Astrocyte of the cerebellum (primary cell): ENCODE measurements around the gene AP1S3.

Source experiments
- DNase-seq: peaks from one replicate; pipeline ENCODE4 v3.0.0-alpha.2; 2011; ENCODE audit warnings: low read depth
- H3K4me3 ChIP-seq: 2 replicates; pipeline ENCODE4 v1.5.1; 2011; ENCODE audit warnings: mild to moderate bottlenecking, low read depth, low read length, moderate library complexity
- in situ Hi-C: cut with HindIII; loops from 2 replicates; pipeline ENCODE4 v1.10.0; 2017; ENCODE audit warnings: low sequenced_read_pairs
- TF ChIP-seq, protein P1 (sequence below): IDR thresholded peaks from 2 replicates; pipeline ENCODE4 v1.5.1; 2012; ENCODE audit warnings: low read length, low read depth, moderate library complexity, mild to moderate bottlenecking; ENCODE audit errors: missing control alignments

AP1S3 gene

DNA sequence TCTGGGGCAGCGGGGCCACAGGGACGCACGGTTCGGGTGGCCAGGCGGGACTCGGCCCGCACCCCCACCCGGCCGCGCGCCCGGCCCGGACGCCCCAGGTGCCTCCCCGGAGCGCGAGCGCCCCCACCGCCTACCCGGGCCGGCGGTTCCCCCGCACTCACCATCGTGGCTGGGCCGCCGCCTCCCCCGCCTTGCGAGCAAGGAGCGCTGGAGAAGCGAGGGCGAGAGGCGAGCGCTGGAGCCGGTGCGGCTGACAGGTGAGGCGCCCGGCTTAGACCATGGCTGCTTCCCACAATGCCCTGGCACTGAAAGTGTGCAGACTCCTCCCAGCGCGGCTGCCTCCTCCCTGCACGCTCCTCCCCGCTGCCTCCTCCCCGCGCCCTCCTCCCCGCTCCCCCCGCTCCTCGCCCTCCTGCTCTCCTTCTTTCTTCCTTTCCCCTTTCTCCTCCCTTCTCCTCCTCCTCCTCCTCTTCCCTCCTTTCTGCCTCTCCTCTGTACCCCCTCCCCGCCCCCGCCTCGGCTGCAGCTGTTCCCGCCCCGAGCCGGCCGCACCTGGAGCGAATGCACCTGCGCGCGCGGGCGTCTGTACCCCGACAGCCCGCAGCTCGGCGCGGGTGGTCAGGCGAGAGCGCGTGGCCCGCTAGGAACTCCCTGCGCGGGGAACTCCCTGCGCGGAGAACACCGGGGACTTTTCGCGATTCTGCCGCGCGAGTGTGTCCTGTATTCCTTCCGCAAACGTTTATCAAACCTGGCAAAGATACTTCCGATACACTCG lies at the start of gene AP1S3:
Gene AP1S3 (minus strand): TSS at position 296 of the 775 bp plus-strand sequence. CDS start 132 bp downstream, at position 164.
- no peak for DNase-seq
- H3K4me3 ChIP-seq: peak within 1 kb of the TSS; percentile 61
- in situ Hi-C loops: no loop called here
- TF ChIP-seq, protein P1, sequence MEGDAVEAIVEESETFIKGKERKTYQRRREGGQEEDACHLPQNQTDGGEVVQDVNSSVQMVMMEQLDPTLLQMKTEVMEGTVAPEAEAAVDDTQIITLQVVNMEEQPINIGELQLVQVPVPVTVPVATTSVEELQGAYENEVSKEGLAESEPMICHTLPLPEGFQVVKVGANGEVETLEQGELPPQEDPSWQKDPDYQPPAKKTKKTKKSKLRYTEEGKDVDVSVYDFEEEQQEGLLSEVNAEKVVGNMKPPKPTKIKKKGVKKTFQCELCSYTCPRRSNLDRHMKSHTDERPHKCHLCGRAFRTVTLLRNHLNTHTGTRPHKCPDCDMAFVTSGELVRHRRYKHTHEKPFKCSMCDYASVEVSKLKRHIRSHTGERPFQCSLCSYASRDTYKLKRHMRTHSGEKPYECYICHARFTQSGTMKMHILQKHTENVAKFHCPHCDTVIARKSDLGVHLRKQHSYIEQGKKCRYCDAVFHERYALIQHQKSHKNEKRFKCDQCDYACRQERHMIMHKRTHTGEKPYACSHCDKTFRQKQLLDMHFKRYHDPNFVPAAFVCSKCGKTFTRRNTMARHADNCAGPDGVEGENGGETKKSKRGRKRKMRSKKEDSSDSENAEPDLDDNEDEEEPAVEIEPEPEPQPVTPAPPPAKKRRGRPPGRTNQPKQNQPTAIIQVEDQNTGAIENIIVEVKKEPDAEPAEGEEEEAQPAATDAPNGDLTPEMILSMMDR: no peak

DNA sequence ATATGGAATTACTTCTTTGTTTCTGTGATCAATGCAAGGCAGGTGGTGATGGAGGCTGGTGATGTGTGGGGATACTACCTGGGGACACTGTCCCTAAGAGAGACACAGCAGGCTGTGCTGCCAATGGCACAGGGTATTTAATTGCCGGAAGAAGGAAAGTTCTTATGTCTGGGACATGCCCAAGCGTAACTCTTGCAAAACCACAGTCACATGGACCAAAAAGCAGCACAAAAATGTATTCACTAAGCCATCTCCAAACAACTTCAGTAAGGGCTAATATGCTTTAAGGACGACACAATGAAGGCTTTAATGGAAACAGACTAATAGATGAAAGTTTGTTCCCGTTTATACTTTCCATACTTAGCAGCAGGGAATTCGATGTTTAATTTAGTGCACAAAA lies 49.7 kb upstream of the AP1S3 start:
- in situ Hi-C loops: no loop called here

DNA sequence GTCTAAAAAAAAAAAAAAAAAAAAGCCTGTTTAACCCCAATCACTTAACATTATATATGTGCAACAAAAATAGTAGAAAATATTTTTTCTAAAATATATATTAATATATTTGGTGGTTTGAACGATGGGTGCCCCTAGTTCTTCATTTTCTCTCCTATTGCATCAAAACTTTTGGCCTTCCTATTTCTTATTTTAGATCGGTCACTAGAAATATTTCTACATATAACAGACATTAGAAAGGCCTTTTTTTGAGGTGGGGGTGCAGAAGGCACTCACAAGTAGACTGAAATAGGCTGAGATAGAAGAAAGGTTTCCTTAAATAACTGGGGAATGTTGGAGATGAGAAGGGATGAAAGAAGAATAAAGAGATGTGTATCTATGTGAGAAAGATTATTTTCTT lies 49.3 kb upstream of the AP1S3 start:
- no peak for DNase-seq
- in situ Hi-C loops: no loop called here
- TF ChIP-seq, protein P1: no peak
- H3K4me3 ChIP-seq: no peak overlapping the region

More for the DNA sequence above, 49.7 kb upstream of the AP1S3 start:
- no peak overlapping the region for H3K4me3 ChIP-seq
- TF ChIP-seq, protein P1: no peak
- DNase-seq: no peak

DNA sequence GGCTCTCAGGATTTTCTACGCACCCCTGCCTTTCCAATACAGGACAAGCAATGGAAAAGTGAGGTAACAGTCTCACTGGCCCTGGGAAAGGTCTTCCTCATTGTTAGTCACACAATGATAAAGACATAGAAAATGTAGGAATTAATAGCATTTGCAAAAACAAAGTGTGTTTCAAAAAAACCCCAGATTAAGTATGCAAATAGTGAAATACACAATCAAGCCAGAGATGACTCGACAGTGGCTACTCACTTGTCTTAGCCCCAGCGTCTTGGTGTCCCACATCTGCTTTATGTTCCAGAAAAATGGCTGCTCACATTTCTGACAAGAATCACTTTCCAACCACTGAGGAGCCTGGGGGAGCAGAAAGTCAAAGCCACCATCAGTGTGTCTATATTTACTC lies 47.0 kb upstream of the AP1S3 start:
- DNase-seq: no peak
- in situ Hi-C loops: no loop called here
- H3K4me3 ChIP-seq: no peak overlapping the region
- TF ChIP-seq, protein P1: no peak

DNA sequence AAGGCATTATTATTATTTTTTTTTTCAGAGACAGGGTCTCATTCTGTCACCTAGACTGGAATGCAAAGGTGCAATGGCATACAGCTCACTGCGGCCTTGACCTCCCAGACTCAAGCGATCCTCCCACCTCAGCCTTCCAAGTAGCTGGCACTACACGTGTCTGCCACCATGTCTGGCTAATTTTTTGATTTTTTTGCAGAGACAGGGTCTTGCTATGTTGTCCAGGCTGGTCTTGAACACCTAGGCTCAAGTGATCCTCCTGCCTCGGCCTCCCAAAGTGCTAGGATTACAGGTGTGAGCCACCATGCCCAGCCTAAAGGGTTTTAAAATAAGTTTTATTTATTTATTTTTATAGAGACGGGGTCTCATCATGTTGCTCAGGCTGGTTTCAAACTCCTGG lies 45.3 kb upstream of the AP1S3 start:
- no peak for DNase-seq
- in situ Hi-C loops: no loop called here
- no peak overlapping the region for H3K4me3 ChIP-seq
- TF ChIP-seq, protein P1: no peak

DNA sequence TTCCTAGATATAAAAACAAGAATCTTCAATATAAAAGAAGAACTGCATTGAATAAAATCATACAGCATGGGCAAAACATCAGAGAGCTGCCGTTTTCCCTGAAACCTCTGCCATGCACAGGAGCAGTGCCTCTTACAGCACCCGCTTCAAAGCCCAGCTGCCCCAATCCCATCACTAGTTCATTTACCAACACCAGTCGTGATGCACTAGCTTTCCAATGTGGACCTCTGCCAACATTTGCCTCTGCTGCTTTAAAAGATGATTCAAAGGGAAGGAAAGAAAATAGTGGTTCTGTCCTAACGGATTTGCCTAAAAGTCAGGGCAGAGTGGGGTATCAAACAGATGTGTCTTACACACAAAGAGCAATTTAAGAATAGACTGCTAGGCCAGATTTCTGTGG lies 43.4 kb upstream of the AP1S3 start:
- TF ChIP-seq, protein P1: no peak
- in situ Hi-C loops: no loop called here
- no peak overlapping the region for H3K4me3 ChIP-seq
- no peak for DNase-seq
